GM21825 (cell line): ENCODE data around the gene TNS2.
"Not testable (repeated sequence)": the region's sequence is repeated elsewhere in the genome, so short reads cannot be mapped to it uniquely, and the experiment has no call there.

Experiments used
- ATAC-seq: cut with Tn5 transposase; IDR thresholded peaks from one replicate; pipeline ENCODE4 v1.9.1; 2021; ENCODE audit warnings: mild to moderate bottlenecking, moderate library complexity; ENCODE audit not compliant: unreplicated experiment

Gene TNS2

DNA sequence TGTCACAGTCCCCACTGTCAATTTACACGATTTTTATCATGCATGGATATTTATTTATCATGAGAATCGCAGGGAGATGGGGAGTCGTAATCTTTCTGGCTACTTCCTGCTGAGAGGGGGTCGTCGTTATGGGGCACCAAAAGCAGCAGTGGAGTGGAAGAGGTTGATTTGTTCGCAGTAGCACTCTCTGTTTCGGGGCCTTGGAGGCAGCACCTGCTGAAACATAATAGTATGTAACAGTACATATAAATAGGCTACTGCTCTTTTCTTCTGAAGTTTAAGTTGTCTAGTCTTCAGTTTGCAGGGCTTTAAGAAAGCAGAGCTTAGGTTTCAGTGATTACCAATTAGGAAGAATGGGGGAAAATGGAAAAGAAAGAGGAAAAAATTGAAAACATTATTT, 57.3 kb downstream of the TNS2 start:
- no peak for ATAC-seq

- not testable (repeated sequence) for ATAC-seq
These were observed 62.6 kb downstream of the TNS2 start for GRCh38 chr12:53112431-53112830.

GRCh38 chr12:53113136-53113705, 63.4 kb downstream of the TNS2 start:
- no peak for ATAC-seq

- no peak for ATAC-seq
These were observed 64.1 kb downstream of the TNS2 start for GRCh38 chr12:53113951-53114350.
